ENCODE data around the gene C6orf141. TPM values are rescaled to one million over a fixed set of nuclear protein-coding genes. Genes with fewer than 3 reads are reported as not detected.

Gene C6orf141
- total and polyA plus RNA-seq, 2 of the 13 experiments (the other 11 are each of a cell fraction or from before 2014, with no cell fraction given): 0.07 TPM; not detected in 1

GRCh38 chr6:49522710-49523593, 27.5 kb upstream of the C6orf141 start (continued):
- TF ChIP-seq HMGXB3 (CRISPR knock-in tag; IDR thresholded peaks at IDR 0.05; ENCODE audit: borderline replicate concordance): no peak; the same call in 1 of the 2 replicates
- no peak for TF ChIP-seq ZNF274 (CRISPR knock-in tag; IDR thresholded peaks at IDR 0.05)
- TF ChIP-seq BCL3 (CRISPR knock-in tag; IDR thresholded peaks at IDR 0.05): 0 out of 2 replicates have a peak, but pooled peaks have one; percentile 55
- no peak for TF ChIP-seq ZBTB2 (CRISPR knock-in tag; IDR thresholded peaks at IDR 0.05; ENCODE audit: low read depth)
- TF ChIP-seq SNAPC2 (CRISPR knock-in tag; IDR thresholded peaks at IDR 0.05): 0 out of 2 replicates have a peak, but pooled peaks have one; percentile 24
- TF ChIP-seq HOXA3 (CRISPR knock-in tag; IDR thresholded peaks at IDR 0.05): peak; percentile 70
- TF ChIP-seq MED8 (CRISPR knock-in tag; IDR thresholded peaks at IDR 0.05; ENCODE audit: insufficient replicate concordance): peak; percentile 33
- no peak for TF ChIP-seq ZNF704 (CRISPR knock-in tag; IDR thresholded peaks at IDR 0.05; ENCODE audit: borderline replicate concordance)
- TF ChIP-seq SOX13 (IDR thresholded peaks at IDR 0.05): peak; percentile 91
- peak in 1 of 2 experiments; percentile 97; a peak in 2 of 4 replicates for TF ChIP-seq SOX13 (CRISPR knock-in tag; conservative IDR thresholded peaks at IDR 0.05 in 1 of 2, IDR thresholded peaks at IDR 0.05 in 1 of 2)
- TF ChIP-seq ZNF709 (CRISPR knock-in tag; IDR thresholded peaks at IDR 0.05): no peak
- TF ChIP-seq CREB3 (CRISPR knock-in tag; IDR thresholded peaks at IDR 0.05): 0 out of 2 replicates have a peak, but pooled peaks have one; percentile 32
- TF ChIP-seq FOXK2 (IDR thresholded peaks at IDR 0.05): peak; percentile 74; the same call in 1 of the 2 replicates
- TF ChIP-seq ZBTB39 (CRISPR knock-in tag; IDR thresholded peaks at IDR 0.05): peak; percentile 97
- peak; percentile 92 for TF ChIP-seq SIX1 (CRISPR knock-in tag; IDR thresholded peaks at IDR 0.05; ENCODE audit: borderline replicate concordance)

Data from HepG2 (cell line).